C1 segment of cervical spinal cord (tissue), 14 donors: ENCODE measurements around the gene MLLT6.
"Not testable (repeated sequence)": the region's sequence is repeated elsewhere in the genome, so short reads cannot be mapped to it uniquely, and the experiment has no call there.

ENCODE experiments used
- DNase-seq, 14 donors: peaks; one replicate each; lab custom pipeline; 2025; lab: John Stamatoyannopoulos, UW

The MLLT6 gene

GRCh38 chr17:38725066-38725465 is 20.0 kb downstream of the MLLT6 start:
- no peak for DNase-seq

- DNase-seq: not testable (repeated sequence)
Observed at GRCh38 chr17:38726145-38726544, 21.1 kb downstream of the MLLT6 start.

DNA sequence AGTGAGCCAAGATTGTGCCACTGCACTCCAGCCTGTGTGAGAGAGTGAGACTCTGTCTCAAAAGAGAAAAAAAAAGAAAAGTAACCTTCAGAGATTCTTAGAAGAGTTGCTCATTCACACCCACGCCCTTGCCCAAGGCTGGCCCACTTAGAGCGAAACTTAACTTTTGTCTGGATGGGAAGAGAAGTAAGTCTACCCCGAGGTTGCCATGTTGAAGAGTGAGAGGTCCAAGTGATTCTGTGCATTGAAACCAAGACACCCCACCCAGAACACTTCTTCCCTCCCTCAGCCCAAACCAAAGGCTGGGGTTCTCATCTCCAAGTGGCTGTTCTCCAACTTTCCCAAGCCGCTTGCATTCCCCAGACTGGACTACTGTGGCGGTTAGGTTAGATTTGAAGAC is 22.7 kb downstream of the MLLT6 start:
- DNase-seq: no peak

DNA sequence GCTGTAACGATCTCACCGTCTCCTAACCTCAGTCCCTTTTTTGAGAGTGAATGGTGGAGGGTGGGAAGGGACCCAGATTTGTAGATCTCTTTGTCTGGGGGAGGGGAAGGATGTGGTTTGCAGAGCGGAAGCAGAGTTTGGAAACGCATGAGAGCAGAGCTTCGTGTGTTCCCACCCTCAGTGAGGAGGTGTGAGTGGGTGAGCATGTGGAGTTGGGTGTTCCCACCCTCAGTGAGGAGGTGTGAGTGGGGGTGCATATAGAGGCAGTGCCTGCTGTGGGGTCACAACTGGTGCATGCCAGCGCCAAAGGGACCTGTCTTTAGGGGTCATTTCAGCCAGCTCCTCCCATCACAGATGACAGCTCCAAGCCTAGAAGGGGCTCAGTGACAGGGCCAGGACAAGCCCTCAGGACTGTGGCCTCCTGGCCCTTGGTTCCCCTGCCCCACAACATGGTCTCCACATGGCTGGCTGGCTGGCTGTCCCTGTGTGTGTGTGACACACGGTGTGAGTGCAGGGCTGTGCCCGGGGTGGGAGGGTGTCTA is 23.3 kb downstream of the MLLT6 start:
- peak in 2 of 14 donors; percentile 13 to 26 for DNase-seq

DNA sequence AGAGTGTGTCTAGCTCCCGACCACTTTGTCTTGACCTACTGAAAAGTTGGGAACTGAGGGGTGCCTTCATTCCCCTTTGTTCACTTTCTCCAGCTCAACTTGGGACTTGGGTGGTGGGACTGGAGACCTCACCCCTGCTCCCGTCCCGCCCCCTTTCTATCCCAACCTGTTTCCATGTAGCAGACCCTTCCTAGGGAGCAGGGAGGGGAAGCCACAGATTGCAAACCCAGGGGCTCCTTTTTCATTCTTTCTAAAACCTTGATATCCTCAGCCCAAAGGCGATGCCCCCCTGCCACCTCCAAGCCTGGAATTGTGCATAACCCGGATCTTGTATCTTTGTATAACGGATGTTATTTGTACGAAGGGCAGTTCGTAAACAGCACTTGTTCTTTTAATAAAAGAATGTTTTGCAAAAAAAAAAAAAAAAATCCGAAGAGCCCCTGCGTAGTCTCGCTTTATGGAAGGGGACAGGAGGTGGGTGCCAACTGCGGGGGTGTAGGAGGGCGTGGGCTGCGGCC is 24.4 kb downstream of the MLLT6 start:
- DNase-seq: no peak

- DNase-seq: peak in 10 of 14 donors; percentile 49 to 87 (median 63)
Observed at GRCh38 chr17:38729886-38730525, 24.9 kb downstream of the MLLT6 start, which contains the start of gene CISD3. Gene CISD3, plus strand, starts transcription at chr17:38730341. Its CDS starts 18 bp downstream, at chr17:38730359.

DNA sequence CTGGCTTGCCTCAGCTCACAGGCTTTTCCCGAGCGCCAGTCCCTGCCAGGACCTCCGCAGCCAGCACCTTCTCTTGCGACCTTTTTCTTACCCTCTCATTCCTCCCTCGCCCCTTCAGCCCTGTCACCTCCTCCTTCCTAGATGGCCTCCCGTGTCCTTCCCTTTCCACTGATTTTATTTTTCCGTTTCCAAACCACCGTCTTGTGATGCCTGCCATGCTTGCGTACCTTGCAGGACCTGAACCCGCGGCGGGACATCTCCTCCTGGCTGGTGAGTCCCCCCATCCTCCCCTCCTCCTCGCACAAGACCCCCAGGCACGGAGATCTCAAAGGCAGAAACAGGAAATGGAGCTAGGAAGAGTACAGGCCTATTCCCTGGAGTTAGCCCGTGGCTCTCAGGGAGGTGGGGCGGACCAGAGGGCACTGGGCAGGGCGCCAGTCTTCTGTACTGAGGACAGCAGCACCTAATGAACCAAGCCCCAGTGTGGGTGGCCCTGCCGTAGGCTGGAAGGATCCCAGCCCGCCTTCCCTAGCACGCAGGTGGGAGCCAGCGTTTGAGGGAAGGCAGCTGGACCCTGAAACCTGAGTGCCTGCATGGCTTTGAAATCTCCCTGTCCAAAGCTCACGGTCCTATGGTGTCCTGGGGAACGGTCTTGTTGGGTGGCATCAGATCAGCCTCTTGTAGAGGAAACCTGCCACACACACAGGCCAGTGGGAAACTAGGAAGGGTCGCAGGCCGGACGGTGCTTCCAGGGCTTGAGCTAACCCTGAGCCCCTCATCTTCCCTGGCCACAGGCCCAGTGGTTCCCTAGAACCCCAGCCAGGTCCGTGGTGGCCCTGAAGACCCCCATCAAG is 25.7 kb downstream of the MLLT6 start:
- peak in 6 of 14 donors; percentile 35 to 65 (median 46) for DNase-seq

DNA sequence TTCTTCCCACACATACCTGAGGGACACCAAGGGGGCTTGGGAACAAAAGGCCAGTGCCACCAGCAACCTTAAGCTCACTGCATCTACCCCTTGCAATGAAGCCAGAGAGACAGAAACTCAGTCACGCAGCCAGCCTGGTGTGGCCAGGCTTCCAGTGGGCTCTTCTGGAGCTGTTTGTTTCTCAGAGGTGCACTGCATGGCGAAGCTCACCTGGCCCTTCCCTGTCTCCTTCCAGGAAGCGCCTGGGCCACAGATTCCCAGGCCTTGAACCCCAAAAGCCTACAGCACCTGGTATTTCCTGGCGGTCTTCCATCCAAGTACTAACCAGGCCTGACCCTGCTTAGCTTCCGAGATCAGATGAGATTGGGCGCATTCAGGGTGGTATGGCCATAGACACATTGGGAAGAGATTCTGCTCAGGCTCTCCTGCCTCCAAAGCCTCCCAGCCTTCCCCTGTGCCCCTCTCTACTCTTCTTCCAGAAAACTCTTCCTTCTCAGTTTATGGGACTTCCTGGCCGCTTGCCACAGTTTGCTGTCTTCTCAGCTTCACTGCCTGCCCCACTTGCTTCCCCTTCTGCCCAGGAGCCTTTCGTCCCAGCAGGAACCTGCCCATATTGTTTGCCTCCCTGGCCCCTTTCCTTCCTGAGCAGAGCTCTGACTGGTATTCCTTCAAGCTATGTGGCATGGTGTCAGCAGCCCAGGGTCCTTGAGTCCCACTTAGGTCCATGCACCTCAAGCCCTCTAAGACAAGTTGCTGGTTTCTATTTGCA is 26.6 kb downstream of the MLLT6 start:
- no peak for DNase-seq

- DNase-seq: no peak
Observed at GRCh38 chr17:38732376-38733281, 27.6 kb downstream of the MLLT6 start.

- DNase-seq: no peak
Observed at GRCh38 chr17:38733282-38733981, 28.4 kb downstream of the MLLT6 start.

GRCh38 chr17:38733982-38734973 is 29.2 kb downstream of the MLLT6 start:
- DNase-seq: no peak

DNA sequence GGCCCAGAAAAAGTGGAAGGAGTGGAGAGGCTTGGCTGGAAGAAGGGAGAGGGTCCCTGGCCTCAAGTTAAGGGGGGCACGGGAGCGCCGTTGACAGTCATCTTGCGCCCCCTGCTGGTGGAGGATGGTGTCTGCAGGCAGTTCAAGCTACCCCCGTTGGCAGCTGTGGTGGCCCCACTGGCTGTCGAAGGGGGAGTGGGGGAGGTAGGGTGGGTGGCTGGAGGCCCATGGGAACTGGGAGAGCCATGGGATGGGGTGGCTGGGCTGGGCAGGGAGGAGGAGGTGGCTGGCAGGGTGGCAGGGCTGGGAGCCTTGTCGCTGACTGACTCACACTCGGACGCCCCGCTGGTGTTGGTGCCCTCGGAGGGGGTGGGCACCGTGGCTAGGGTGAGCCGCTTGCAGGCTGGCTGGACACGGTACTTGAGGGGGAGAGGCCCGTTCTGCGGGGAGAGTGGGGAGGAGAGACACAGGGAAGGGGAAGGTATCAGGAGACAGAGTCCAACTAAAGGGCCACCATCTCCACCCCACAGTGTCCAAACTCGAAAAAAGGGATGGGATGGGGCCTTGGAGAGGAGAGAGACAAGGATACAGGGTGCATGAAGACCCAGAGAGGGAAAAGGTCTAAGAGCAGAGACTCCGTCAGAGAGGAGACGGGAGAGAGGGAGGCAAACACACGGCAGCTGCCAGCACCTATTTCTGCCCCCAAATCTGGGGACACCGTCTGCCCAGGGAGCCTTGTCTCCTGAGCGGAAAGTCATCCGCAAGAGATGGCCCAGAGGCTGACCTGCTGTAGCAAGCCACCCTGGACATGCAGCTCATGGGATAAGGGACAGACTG is 30.3 kb downstream of the MLLT6 start:
- peak in 8 of 14 donors; percentile 7 to 66 (median 19) for DNase-seq

- no peak for DNase-seq
Observed at GRCh38 chr17:38738007-38738662, 33.1 kb downstream of the MLLT6 start.

GRCh38 chr17:38738686-38739085 is 33.6 kb downstream of the MLLT6 start:
- DNase-seq: no peak

- no peak for DNase-seq
Observed at GRCh38 chr17:38739305-38739704, 34.2 kb downstream of the MLLT6 start.

DNA sequence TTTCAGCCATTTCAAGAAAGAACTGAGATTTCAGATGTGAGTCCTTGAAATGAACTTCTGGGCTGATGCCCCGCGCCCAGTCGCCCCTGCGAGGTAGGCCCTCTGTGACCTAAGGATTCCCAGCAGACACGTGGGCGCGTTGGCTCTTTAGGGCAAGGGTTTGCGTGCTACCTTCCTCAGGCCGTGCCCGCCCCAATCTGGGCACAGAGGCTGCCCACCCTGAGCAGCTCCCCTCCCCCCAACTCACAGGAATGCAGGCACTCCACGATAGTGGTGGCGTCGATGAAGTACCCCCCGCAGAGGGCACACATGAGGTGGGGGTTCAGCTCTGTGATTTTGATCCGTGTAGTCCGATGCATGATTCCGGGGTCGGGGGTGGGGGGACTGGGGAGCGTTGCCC is 35.0 kb downstream of the MLLT6 start:
- DNase-seq: no peak

DNA sequence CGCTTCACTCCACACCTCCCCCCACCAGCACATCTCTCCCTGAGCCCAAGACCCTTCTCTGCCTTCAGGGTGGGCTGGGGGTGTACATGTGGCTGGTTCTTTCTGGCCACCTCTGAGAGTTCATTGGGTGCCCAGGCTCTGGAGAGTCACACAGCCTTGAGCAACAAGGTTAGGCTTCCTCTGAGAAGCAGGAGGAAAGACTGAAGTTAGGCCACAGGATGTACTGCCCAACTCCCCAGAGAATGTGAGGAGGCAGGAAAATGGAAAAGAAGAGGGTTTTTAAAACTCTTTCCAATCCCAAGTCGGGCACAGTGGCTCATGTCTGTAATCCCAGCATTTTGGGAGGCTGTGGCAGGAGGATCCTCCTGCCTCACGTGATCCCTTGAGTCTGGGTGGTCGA is 35.7 kb downstream of the MLLT6 start:
- DNase-seq: no peak
